GM23338 (cell line): ENCODE measurements around the gene RAD51B. TPM values are rescaled to one million over a fixed set of nuclear protein-coding genes. Genes with fewer than 3 reads are reported as not detected.

Experiments
- ATAC-seq: fragments of 200-7000 bp; cut with Tn5 transposase; 3 replicates; pipeline ENCODE4 v1.9.1; 2020
- DNase-seq: peaks from one replicate; pipeline ENCODE4 v3.0.0-alpha.2; 2015; ENCODE audit warnings: low spot score
- H2AFZ ChIP-seq: fragments of 200-600 bp; sonication (generic); 2 replicates; pipeline ENCODE4 v1.8.0; 2016; ENCODE audit warnings: antibody characterized with exemption, mild to moderate bottlenecking, moderate library complexity
- H3F3A ChIP-seq: fragments of 200-600 bp; sonication (generic); replicated peaks from 2 replicates; pipeline ENCODE4 v1.8.0; 2017; ENCODE audit warnings: antibody characterized with exemption, mixed run types, low read depth
- H3K27ac ChIP-seq: fragments of 200-600 bp; sonication (generic); 2 replicates; pipeline ENCODE4 v1.6.1; 2016; ENCODE audit warnings: low read depth
- H3K27me3 ChIP-seq: fragments of 200-600 bp; sonication (generic); 2 replicates; pipeline ENCODE4 v1.8.0; 2016; ENCODE audit warnings: mild to moderate bottlenecking, mixed run types, moderate library complexity; ENCODE audit not compliant: insufficient read depth
- H3K36me3 ChIP-seq: fragments of 200-600 bp; sonication (generic); 2 replicates; pipeline ENCODE4 v1.8.0; 2016; ENCODE audit warnings: mild to moderate bottlenecking; ENCODE audit not compliant: insufficient read depth
- H3K4me1 ChIP-seq: fragments of 200-600 bp; sonication (generic); 2 replicates; pipeline ENCODE4 v1.8.0; 2016; ENCODE audit warnings: mild to moderate bottlenecking, moderate library complexity; ENCODE audit not compliant: insufficient read depth
- H3K4me2 ChIP-seq: fragments of 200-600 bp; sonication (generic); 2 replicates; pipeline ENCODE4 v1.7.1; 2017; ENCODE audit warnings: mixed run types
- H3K4me3 ChIP-seq: fragments of 200-600 bp; sonication (generic); 2 replicates; pipeline ENCODE4 v1.6.1; 2016; ENCODE audit warnings: mixed run types
- H3K79me2 ChIP-seq: fragments of 200-600 bp; sonication (generic); replicated peaks from 2 replicates; pipeline ENCODE4 v1.8.0; 2017; ENCODE audit warnings: mild to moderate bottlenecking; ENCODE audit not compliant: insufficient read depth
- H3K9me2 ChIP-seq: fragments of 200-600 bp; sonication (generic); 2 replicates; pipeline ENCODE4 v1.8.0; 2017; ENCODE audit not compliant: insufficient read depth
- H4K20me1 ChIP-seq: fragments of 200-600 bp; sonication (generic); replicated peaks from 2 replicates; pipeline ENCODE4 v1.8.0; 2017; ENCODE audit warnings: mild to moderate bottlenecking; ENCODE audit not compliant: insufficient read depth
- H3K27ac Mint-ChIP-seq: 2 replicates; pipeline ENCODE4 v1.8.0; 2020; ENCODE audit warnings: inconsistent platforms, mild to moderate bottlenecking, moderate library complexity, mixed read lengths
- H3K27me3 Mint-ChIP-seq: 3 replicates; pipeline ENCODE4 v1.8.0; 2022; ENCODE audit warnings: low read depth, mild to moderate bottlenecking, moderate library complexity, mixed read lengths, inconsistent platforms; ENCODE audit not compliant: insufficient read depth, poor library complexity
- H3K36me3 Mint-ChIP-seq: 3 replicates; pipeline ENCODE4 v1.8.0; 2021; ENCODE audit warnings: low read depth, mild to moderate bottlenecking, inconsistent platforms, moderate library complexity, mixed read lengths
- H3K4me1 Mint-ChIP-seq: 3 replicates; pipeline ENCODE4 v1.8.0; 2020; ENCODE audit warnings: mild to moderate bottlenecking, inconsistent platforms, mixed read lengths
- H3K4me3 Mint-ChIP-seq: 3 replicates; pipeline ENCODE4 v1.8.0; 2021; ENCODE audit warnings: moderate library complexity, mild to moderate bottlenecking, inconsistent platforms, mixed read lengths
- H3K9me3 Mint-ChIP-seq: 3 replicates; pipeline ENCODE4 v1.8.0; 2020; ENCODE audit warnings: moderate library complexity, mild to moderate bottlenecking, inconsistent platforms, mixed read lengths
- CREB1 ChIP-seq: fragments of 250-450 bp; sonication (Bioruptor Pico); IDR thresholded peaks from 2 replicates; pipeline ENCODE4 v1.5.0; 2020; ENCODE audit warnings: low read depth, mild to moderate bottlenecking, moderate library complexity
- EZH2 ChIP-seq: fragments of 200-600 bp; sonication (generic); IDR thresholded peaks from one replicate; pipeline ENCODE4 v1.8.0; 2017; ENCODE audit warnings: antibody characterized with exemption, mild to moderate bottlenecking, low read depth; ENCODE audit not compliant: unreplicated experiment
- EZH2phosphoT487 ChIP-seq: fragments of 200-600 bp; sonication (generic); IDR thresholded peaks from one replicate; pipeline ENCODE4 v1.8.1; 2018; ENCODE audit warnings: antibody characterized with exemption; ENCODE audit not compliant: unreplicated experiment
- JUNB ChIP-seq: IDR thresholded peaks from one replicate; pipeline ENCODE4 v1.6.1; 2016; ENCODE audit warnings: antibody characterized with exemption; ENCODE audit not compliant: unreplicated experiment
- NANOG ChIP-seq: IDR thresholded peaks from 2 replicates; pipeline ENCODE4 v1.6.1; 2016; ENCODE audit warnings: antibody characterized with exemption, borderline replicate concordance
- POLR2AphosphoS5 ChIP-seq: IDR thresholded peaks from 2 replicates; pipeline ENCODE4 v1.6.1; 2016; ENCODE audit warnings: antibody characterized with exemption, low read depth
- STAT1 ChIP-seq: IDR thresholded peaks from one replicate; pipeline ENCODE4 v1.6.1; 2016; ENCODE audit warnings: antibody characterized with exemption; ENCODE audit not compliant: unreplicated experiment
- ZNF114 ChIP-seq: fragments of 250-450 bp; sonication (Bioruptor Pico); IDR thresholded peaks from 2 replicates; pipeline ENCODE4 v1.5.0; 2020; ENCODE audit warnings: mild to moderate bottlenecking, moderate library complexity
- ZNF331 ChIP-seq: fragments of 250-450 bp; sonication (Bioruptor Pico); IDR thresholded peaks from 2 replicates; pipeline ENCODE4 v1.5.0; 2020; ENCODE audit warnings: low read depth, mild to moderate bottlenecking, moderate library complexity
- polyA plus RNA-seq: library from polyadenylated mRNA; unstranded; fragments of >200 nt; fragmentation: Nextera tagmentation; extraction: Ambion mirVana; gene quantifications from 2 replicates; pipeline ENCODE4 v1.2.1, GENCODE V29; 2016
- total RNA-seq: library from RNA; depleted of rRNA; stranded (reverse); fragments of >200 nt; shearing (Covaris generic); gene quantifications from 2 replicates; pipeline ENCODE4 v1.2.3, GENCODE V29; 2014
- TF ChIP-seq, protein P1 (sequence below): IDR thresholded peaks from one replicate; pipeline ENCODE4 v1.6.1; 2018; ENCODE audit warnings: antibody characterized with exemption; ENCODE audit not compliant: unreplicated experiment
- TF ChIP-seq, protein P2 (sequence below): fragments of 250-450 bp; sonication (Bioruptor Pico); IDR thresholded peaks from 2 replicates; pipeline ENCODE4 v1.5.0; 2020; ENCODE audit warnings: mild to moderate bottlenecking, moderate library complexity
- TF ChIP-seq, protein P3 (sequence below), 2 experiments: fragments of 200-600 bp in 1 of 2; sonication (generic) in 1 of 2; conservative IDR thresholded peaks; 2 replicates each; pipeline versions ENCODE4 v1.5.1 to v1.6.1; 2016 to 2017; ENCODE audit warnings: antibody characterized with exemption in 2 of 2, low read depth in 2 of 2, mild to moderate bottlenecking in 2 of 2, moderate library complexity in 1 of 2
- TF ChIP-seq, protein P4 (sequence below): IDR thresholded peaks from 2 replicates; pipeline ENCODE4 v1.6.1; 2016; ENCODE audit warnings: antibody characterized with exemption

Gene RAD51B
- total and polyA plus RNA-seq, 2 experiments from 2014 or later: 15.7 to 29.1 TPM

DNA sequence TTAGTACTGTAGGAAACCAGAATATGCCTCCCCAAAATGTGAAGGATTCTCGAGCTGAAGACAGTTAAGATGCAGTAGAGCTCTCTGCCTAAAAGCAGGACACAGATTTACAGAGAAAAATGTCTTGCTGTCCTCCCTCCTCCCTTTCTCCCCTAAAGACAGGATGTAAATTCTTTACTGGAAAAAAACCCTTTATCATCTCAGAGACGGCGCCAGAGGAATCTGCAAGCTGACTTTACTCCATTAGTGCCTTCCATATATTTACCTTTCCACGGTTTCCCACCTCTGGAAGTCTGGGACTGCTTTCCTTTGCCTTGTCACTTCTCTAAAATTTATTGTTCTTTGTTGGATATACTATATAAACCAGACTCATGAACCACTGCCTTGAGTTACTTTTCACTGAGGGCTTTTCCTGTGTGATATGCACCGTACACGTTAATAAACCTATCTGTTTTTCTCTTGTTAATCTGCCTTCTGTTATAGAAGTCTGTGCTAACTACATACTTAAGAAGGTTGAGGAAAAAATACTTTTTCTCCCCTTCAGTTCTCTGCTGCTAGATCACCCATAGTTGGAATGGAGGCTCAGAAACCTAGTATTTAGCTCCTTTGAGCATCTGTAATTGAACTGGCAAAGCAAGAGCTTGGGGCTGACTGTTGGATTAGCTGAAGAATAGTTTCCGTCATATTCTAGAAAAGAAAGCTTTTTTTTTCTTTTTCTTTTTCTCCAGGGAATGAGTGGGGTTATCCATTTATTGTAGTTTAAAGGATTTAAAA is 99.9 kb downstream of the RAD51B start:
- Histone ChIP-seq H3K27me3 (no peaks in the 10 kb centered on the region), H3K9me2 (no peaks in the 10 kb centered on the region), H3K79me2 (no peaks in the 10 kb centered on the region), H3K36me3 (no peaks in the 10 kb centered on the region), H3F3A (no peaks in the 10 kb centered on the region), H3K4me1 (peaks cover 9% of the 10 kb centered on the region; the same call in 1 of the 2 replicates), H4K20me1 (no peaks in the 10 kb centered on the region), H3K4me2 (no peak overlapping the region), H3K27ac (no peak overlapping the region), H3K4me3 (no peak overlapping the region), H2AFZ (no peak overlapping the region)
- ATAC-seq: no peak
- peak; percentile 40 for DNase-seq
- Mint-ChIP-seq H3K4me3 (no peak overlapping the region), H3K4me1 (no peaks in the 10 kb centered on the region), H3K27ac (no peak overlapping the region), H3K27me3 (no peaks in the 10 kb centered on the region), H3K9me3 (peaks cover 4% of the 10 kb centered on the region), H3K36me3 (peaks cover 3% of the 10 kb centered on the region)
- TF ChIP-seq NANOG (no peak), ZNF331 (CRISPR knock-in tag) (no peak), EZH2 (no peak), CREB1 (no peak), ZNF114 (CRISPR knock-in tag) (no peak), JUNB (no peak), STAT1 (no peak), EZH2phosphoT487 (no peak), POLR2AphosphoS5 (no peak)
- TF ChIP-seq, protein P1, sequence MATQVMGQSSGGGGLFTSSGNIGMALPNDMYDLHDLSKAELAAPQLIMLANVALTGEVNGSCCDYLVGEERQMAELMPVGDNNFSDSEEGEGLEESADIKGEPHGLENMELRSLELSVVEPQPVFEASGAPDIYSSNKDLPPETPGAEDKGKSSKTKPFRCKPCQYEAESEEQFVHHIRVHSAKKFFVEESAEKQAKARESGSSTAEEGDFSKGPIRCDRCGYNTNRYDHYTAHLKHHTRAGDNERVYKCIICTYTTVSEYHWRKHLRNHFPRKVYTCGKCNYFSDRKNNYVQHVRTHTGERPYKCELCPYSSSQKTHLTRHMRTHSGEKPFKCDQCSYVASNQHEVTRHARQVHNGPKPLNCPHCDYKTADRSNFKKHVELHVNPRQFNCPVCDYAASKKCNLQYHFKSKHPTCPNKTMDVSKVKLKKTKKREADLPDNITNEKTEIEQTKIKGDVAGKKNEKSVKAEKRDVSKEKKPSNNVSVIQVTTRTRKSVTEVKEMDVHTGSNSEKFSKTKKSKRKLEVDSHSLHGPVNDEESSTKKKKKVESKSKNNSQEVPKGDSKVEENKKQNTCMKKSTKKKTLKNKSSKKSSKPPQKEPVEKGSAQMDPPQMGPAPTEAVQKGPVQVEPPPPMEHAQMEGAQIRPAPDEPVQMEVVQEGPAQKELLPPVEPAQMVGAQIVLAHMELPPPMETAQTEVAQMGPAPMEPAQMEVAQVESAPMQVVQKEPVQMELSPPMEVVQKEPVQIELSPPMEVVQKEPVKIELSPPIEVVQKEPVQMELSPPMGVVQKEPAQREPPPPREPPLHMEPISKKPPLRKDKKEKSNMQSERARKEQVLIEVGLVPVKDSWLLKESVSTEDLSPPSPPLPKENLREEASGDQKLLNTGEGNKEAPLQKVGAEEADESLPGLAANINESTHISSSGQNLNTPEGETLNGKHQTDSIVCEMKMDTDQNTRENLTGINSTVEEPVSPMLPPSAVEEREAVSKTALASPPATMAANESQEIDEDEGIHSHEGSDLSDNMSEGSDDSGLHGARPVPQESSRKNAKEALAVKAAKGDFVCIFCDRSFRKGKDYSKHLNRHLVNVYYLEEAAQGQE: no peak
- TF ChIP-seq, protein P2, sequence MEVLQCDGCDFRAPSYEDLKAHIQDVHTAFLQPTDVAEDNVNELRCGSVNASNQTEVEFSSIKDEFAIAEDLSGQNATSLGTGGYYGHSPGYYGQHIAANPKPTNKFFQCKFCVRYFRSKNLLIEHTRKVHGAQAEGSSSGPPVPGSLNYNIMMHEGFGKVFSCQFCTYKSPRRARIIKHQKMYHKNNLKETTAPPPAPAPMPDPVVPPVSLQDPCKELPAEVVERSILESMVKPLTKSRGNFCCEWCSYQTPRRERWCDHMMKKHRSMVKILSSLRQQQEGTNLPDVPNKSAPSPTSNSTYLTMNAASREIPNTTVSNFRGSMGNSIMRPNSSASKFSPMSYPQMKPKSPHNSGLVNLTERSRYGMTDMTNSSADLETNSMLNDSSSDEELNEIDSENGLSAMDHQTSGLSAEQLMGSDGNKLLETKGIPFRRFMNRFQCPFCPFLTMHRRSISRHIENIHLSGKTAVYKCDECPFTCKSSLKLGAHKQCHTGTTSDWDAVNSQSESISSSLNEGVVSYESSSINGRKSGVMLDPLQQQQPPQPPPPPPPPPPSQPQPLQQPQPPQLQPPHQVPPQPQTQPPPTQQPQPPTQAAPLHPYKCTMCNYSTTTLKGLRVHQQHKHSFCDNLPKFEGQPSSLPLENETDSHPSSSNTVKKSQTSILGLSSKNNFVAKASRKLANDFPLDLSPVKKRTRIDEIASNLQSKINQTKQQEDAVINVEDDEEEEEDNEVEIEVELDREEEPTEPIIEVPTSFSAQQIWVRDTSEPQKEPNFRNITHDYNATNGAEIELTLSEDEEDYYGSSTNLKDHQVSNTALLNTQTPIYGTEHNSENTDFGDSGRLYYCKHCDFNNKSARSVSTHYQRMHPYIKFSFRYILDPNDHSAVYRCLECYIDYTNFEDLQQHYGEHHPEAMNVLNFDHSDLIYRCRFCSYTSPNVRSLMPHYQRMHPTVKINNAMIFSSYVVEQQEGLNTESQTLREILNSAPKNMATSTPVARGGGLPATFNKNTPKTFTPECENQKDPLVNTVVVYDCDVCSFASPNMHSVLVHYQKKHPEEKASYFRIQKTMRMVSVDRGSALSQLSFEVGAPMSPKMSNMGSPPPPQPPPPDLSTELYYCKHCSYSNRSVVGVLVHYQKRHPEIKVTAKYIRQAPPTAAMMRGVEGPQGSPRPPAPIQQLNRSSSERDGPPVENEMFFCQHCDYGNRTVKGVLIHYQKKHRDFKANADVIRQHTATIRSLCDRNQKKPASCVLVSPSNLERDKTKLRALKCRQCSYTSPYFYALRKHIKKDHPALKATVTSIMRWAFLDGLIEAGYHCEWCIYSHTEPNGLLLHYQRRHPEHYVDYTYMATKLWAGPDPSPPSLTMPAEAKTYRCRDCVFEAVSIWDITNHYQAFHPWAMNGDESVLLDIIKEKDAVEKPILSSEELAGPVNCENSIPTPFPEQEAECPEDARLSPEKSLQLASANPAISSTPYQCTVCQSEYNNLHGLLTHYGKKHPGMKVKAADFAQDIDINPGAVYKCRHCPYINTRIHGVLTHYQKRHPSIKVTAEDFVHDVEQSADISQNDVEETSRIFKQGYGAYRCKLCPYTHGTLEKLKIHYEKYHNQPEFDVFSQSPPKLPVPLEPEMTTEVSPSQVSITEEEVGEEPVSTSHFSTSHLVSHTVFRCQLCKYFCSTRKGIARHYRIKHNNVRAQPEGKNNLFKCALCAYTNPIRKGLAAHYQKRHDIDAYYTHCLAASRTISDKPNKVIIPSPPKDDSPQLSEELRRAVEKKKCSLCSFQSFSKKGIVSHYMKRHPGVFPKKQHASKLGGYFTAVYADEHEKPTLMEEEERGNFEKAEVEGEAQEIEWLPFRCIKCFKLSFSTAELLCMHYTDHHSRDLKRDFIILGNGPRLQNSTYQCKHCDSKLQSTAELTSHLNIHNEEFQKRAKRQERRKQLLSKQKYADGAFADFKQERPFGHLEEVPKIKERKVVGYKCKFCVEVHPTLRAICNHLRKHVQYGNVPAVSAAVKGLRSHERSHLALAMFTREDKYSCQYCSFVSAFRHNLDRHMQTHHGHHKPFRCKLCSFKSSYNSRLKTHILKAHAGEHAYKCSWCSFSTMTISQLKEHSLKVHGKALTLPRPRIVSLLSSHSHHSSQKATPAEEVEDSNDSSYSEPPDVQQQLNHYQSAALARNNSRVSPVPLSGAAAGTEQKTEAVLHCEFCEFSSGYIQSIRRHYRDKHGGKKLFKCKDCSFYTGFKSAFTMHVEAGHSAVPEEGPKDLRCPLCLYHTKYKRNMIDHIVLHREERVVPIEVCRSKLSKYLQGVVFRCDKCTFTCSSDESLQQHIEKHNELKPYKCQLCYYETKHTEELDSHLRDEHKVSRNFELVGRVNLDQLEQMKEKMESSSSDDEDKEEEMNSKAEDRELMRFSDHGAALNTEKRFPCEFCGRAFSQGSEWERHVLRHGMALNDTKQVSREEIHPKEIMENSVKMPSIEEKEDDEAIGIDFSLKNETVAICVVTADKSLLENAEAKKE (CRISPR knock-in tag): no peak
- TF ChIP-seq, protein P3, sequence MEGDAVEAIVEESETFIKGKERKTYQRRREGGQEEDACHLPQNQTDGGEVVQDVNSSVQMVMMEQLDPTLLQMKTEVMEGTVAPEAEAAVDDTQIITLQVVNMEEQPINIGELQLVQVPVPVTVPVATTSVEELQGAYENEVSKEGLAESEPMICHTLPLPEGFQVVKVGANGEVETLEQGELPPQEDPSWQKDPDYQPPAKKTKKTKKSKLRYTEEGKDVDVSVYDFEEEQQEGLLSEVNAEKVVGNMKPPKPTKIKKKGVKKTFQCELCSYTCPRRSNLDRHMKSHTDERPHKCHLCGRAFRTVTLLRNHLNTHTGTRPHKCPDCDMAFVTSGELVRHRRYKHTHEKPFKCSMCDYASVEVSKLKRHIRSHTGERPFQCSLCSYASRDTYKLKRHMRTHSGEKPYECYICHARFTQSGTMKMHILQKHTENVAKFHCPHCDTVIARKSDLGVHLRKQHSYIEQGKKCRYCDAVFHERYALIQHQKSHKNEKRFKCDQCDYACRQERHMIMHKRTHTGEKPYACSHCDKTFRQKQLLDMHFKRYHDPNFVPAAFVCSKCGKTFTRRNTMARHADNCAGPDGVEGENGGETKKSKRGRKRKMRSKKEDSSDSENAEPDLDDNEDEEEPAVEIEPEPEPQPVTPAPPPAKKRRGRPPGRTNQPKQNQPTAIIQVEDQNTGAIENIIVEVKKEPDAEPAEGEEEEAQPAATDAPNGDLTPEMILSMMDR (conservative IDR thresholded peaks at IDR 0.05; ENCODE audit: low read depth in 2 of 2): no peak
- TF ChIP-seq, protein P4, sequence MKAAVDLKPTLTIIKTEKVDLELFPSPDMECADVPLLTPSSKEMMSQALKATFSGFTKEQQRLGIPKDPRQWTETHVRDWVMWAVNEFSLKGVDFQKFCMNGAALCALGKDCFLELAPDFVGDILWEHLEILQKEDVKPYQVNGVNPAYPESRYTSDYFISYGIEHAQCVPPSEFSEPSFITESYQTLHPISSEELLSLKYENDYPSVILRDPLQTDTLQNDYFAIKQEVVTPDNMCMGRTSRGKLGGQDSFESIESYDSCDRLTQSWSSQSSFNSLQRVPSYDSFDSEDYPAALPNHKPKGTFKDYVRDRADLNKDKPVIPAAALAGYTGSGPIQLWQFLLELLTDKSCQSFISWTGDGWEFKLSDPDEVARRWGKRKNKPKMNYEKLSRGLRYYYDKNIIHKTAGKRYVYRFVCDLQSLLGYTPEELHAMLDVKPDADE: no peak
